ENCODE data around the gene CTNNA1. TPM values are rescaled to one million over a fixed set of nuclear protein-coding genes. Genes with fewer than 3 reads are reported as not detected.
"Not testable (repeated sequence)": the region's sequence is repeated elsewhere in the genome, so short reads cannot be mapped to it uniquely, and the experiment has no call there.

Gene CTNNA1
- polyA plus RNA-seq, 3 donors from 2014 or later = 9.8 to 15.3 (median 10.1) TPM

DNA sequence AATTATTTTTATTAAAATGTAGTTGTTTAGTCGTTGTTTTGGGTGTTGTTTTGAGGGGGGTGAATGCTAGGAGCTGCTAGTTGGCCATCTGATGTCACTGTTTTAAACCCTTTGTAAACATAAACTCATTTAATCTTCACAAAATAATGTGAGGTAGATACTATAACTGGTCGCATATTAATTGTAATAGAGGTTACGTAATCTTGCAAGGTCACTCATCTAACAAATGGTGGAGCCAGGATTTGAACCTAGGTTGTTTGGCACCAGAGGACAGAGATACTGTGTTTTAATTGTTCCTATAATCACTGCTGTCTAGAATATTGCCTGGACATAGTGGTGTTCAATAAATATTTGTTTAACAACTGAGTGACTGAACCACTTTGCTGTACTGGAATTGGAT lies 67.5 kb downstream of the CTNNA1 start:
- no peak for DNase-seq
- Mint-ChIP-seq H3K27me3 (ENCODE audit: low read depth in 3 of 3) (peaks cover 3 to 6% (median 3%) of the 10 kb centered on the region in 3 donors), H3K4me1 (no peaks in the 10 kb centered on the region), H3K36me3 (peaks cover 5 to 9% (median 8%) of the 10 kb centered on the region in 3 donors), H3K27ac (no peak overlapping the region), H3K4me3 (no peak overlapping the region), H3K9me3 (no peaks in the 10 kb centered on the region)

DNA sequence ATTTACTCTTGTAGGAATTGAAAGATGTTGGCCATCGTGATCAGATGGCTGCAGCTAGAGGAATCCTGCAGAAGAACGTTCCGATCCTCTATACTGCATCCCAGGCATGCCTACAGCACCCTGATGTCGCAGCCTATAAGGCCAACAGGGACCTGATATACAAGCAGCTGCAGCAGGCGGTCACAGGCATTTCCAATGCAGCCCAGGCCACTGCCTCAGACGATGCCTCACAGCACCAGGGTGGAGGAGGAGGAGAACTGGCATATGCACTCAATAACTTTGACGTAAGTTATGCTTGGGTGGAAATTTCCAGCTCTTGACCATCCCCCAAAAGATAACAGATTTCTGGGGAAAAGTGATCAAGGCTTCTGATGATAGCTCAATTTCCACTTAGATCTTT lies 71.3 kb downstream of the CTNNA1 start:
- Mint-ChIP-seq H3K27ac (no peak overlapping the region), H3K36me3 (peaks cover 10 to 23% (median 17%) of the 10 kb centered on the region in 3 donors), H3K27me3 (ENCODE audit: low read depth in 3 of 3) (peaks cover 0 to 4% (median 3%) of the 10 kb centered on the region in 3 donors), H3K4me1 (no peaks in the 10 kb centered on the region), H3K4me3 (no peak overlapping the region), H3K9me3 (no peaks in the 10 kb centered on the region)
- no peak for DNase-seq

DNA sequence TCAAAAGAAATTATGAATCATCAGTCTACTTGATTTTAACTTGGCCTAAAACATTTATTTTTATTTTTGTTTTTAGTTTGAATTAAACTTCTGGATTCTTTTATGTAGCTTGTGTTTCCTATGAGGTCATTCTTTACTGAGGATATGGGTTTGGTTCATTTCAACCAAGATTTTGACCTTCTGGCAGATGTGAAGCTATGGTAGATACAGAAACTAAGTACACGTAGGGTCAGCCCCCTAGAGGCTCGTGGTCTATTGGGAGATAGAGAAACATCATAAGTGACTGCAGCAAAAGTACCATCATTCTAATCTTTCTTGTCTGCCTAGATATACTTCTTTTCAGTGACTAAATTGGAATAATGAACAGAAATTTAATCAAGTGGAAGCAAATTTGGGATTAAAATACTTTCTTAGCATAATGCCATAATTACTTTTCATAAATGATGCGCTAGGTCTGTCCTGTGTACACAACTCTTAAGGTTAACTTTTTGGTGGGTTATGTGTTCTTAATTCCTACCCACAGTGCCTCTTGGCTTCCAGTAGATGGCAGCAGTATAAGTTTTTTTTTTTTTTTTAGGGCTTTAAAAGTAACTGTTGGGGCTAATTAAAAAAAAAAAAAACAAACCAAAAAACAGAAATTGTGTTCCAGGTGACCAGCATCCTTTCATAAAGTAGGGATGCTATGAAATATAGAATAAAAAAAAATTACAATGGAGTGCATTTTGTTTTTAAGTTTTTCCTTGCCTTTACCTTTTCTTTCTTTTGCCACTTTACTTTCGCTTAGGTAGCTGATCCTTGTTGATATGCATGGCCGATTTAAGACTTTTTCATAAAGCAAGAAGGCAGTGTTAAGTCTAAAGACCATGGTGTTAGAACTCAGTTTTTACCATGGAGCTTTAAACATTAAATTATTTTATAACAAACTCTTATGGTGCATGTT lies 72.0 kb downstream of the CTNNA1 start:
- DNase-seq = peak in 2 of 3 donors; percentile 12 to 14

DNA sequence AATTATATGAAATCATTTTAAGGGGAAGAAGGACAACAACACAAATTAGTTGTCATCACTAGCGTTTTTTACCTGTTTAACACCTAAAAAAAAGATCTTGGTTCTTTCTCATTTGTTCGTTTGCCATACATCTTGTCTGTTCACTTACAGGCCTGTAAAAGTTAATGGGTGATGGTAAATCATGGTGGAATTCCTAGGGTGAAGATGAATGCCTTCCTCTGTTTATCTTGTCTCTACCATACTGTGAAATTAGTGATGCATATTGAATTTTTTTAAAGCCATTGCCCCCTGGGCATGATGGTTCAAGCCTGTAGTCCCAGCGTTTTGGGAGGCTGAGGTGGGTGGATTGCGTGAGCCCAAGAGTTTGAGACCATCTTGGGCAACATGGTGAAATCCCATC lies 75.3 kb downstream of the CTNNA1 start:
- H3K36me3 Mint-ChIP-seq = peaks cover 10 to 23% (median 17%) of the 10 kb centered on the region in 3 donors
- no peak overlapping the region for H3K27ac Mint-ChIP-seq
- peaks cover 0 to 2% (median 0%) of the 10 kb centered on the region in 3 donors for H3K27me3 Mint-ChIP-seq (ENCODE audit: low read depth in 3 of 3)
- H3K4me3 Mint-ChIP-seq = no peak overlapping the region
- H3K4me1 Mint-ChIP-seq = peaks cover 0 to 2% of the 10 kb centered on the region in 2 donors
- no peaks in the 10 kb centered on the region for H3K9me3 Mint-ChIP-seq
- no peak for DNase-seq

More for the DNA sequence above, 72.0 kb downstream of the CTNNA1 start:
- Mint-ChIP-seq H3K27ac (peak overlapping the region in 1 of 6 donors; percentile 54), H3K27me3 (ENCODE audit: low read depth in 3 of 3) (peaks cover 0 to 4% (median 3%) of the 10 kb centered on the region in 3 donors), H3K36me3 (peaks cover 10 to 23% (median 17%) of the 10 kb centered on the region in 3 donors), H3K9me3 (no peaks in the 10 kb centered on the region), H3K4me3 (no peak overlapping the region), H3K4me1 (no peaks in the 10 kb centered on the region)

DNA sequence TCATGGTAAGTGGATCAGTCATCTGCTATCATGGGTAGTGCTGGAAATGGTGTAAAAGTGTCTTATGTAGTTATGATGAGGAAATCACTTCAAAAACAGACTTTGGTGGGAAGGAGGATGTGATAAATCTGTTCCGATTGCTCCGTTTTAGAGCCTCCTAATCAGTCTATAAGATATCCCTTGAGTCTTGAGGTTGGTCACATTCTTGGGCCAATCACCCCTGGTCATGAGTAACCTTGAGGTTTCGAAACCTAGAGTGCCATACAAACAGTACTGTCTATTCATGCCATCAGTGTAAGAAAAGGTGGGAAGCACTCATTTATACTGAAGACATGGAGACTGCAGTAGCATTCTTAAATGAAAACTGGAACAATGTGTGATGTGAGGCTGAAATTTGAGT lies 76.1 kb downstream of the CTNNA1 start:
- H3K36me3 Mint-ChIP-seq = peaks cover 10 to 23% (median 17%) of the 10 kb centered on the region in 3 donors
- H3K4me1 Mint-ChIP-seq = peaks cover 0 to 2% of the 10 kb centered on the region in 2 donors
- no peaks in the 10 kb centered on the region for H3K9me3 Mint-ChIP-seq
- H3K27ac Mint-ChIP-seq = no peak overlapping the region
- no peak overlapping the region for H3K4me3 Mint-ChIP-seq
- no peak for DNase-seq
- H3K27me3 Mint-ChIP-seq (ENCODE audit: low read depth in 3 of 3) = peaks cover 0 to 4% (median 2%) of the 10 kb centered on the region in 3 donors

DNA sequence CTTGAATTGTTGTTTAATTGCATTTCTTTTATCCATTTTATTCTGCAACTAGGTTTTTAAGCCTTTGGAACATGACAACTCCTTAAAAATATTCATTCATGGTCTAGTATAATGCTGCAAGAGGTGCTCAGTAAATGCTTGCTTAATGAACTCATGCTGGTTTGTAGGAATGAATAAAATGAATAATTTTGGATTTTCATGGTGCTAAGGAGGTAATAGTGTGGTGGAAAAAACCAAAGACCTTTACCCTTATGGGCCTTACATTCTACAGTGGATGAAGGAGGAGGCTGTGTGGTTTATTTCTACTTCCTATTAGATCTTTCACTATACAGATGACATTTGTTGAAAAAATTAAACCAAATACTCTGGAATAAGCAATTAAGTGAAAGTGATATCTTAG lies 78.5 kb downstream of the CTNNA1 start:
- H3K4me3 Mint-ChIP-seq = no peak overlapping the region
- H3K27me3 Mint-ChIP-seq (ENCODE audit: low read depth in 3 of 3) = peaks cover 0 to 4% (median 2%) of the 10 kb centered on the region in 3 donors
- peaks cover 10 to 23% (median 17%) of the 10 kb centered on the region in 3 donors for H3K36me3 Mint-ChIP-seq
- peak overlapping the region in 1 of 6 donors; percentile 46 for H3K27ac Mint-ChIP-seq
- H3K4me1 Mint-ChIP-seq = peaks cover 0 to 2% of the 10 kb centered on the region in 2 donors
- no peak for DNase-seq
- H3K9me3 Mint-ChIP-seq = no peaks in the 10 kb centered on the region

DNA sequence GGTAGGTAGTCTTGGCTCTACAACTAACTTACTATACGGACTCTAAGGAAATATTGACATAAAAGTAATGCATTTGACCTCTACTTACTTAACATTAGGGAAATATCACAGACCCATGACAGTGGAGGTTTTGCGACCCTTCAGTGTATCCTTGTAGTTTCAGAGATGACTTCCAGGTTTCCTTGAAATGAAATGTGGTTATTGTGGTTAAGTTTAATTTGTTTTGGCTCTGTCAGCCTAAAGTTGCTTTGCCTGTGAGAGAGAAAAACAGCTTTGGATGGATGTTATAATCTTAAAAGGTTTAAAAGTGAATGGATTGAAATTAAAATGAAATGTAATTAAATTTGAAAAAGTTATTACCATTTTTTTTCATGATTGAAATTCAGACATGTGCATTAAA lies 79.0 kb downstream of the CTNNA1 start:
- no peak overlapping the region for H3K4me3 Mint-ChIP-seq
- peaks cover 0 to 4% (median 2%) of the 10 kb centered on the region in 3 donors for H3K27me3 Mint-ChIP-seq (ENCODE audit: low read depth in 3 of 3)
- no peak overlapping the region for H3K27ac Mint-ChIP-seq
- peaks cover 9 to 22% (median 16%) of the 10 kb centered on the region in 3 donors for H3K36me3 Mint-ChIP-seq
- peaks cover 0 to 2% of the 10 kb centered on the region in 2 donors for H3K4me1 Mint-ChIP-seq
- no peak for DNase-seq
- no peaks in the 10 kb centered on the region for H3K9me3 Mint-ChIP-seq

DNA sequence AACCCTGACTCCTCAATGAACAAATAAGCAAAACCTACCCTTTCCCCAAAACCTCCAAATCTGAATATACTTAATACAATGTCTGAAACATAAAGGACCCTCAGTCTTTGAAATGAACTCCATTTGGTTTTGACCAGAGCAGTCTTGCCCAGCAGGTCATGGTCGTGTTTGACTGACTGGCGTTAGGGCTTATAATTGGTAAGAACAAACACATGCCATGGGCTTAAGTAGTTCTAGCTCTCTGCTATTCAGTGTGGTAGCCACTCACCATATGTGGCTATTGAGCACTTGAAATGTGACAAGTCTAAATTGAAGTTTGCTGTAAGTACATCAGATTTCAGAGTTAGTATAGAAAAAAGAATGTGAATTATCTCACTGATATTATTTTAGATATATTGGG lies 79.9 kb downstream of the CTNNA1 start:
- peaks cover 0 to 6% (median 2%) of the 10 kb centered on the region in 3 donors for H3K27me3 Mint-ChIP-seq (ENCODE audit: low read depth in 3 of 3)
- peaks cover 4 to 15% (median 12%) of the 10 kb centered on the region in 3 donors for H3K36me3 Mint-ChIP-seq
- H3K27ac Mint-ChIP-seq = no peak overlapping the region
- no peak overlapping the region for H3K4me3 Mint-ChIP-seq
- H3K9me3 Mint-ChIP-seq = no peaks in the 10 kb centered on the region
- H3K4me1 Mint-ChIP-seq = peaks cover 0 to 2% of the 10 kb centered on the region in 2 donors
- DNase-seq = no peak

DNA sequence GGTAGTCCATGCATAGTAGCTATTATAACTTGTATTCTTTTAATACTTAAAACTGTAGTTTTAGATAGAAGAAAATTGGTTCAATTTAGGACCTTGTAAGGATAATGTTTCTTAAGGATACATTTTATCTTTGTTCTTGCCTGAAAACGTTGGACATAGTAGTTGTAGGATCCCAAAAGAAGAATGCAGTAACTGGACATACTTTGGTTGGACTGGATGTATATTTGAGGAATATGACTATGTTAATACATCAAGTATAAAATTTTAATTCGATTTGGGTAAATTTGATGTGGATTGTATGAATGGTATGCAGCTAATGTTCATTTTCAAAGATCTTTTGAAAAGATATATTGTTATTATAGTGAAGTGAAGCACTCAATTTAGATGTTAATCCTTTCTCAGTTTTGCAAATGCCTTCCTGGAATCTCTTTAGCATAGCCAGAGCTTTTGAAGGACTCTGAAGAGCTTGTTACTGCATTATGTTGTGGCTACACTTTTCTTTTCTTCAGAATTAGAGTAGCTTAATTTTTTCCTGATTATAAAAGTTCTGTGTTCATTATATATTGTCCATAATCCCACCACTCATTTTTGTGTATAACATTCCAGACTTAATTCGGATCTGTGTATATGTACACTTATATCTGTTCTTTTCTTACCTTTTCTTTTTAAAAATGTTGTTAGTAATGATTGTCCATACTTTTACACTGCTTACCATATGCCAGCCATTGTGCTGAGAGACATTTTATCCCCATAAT lies 80.7 kb downstream of the CTNNA1 start:
- H3K4me1 Mint-ChIP-seq = peaks cover 0 to 2% of the 10 kb centered on the region in 2 donors
- no peaks in the 10 kb centered on the region for H3K9me3 Mint-ChIP-seq
- no peak overlapping the region for H3K4me3 Mint-ChIP-seq
- peaks cover 0 to 6% (median 4%) of the 10 kb centered on the region in 3 donors for H3K36me3 Mint-ChIP-seq
- DNase-seq = no peak
- H3K27ac Mint-ChIP-seq = no peak overlapping the region
- peaks cover 0 to 9% (median 2%) of the 10 kb centered on the region in 3 donors for H3K27me3 Mint-ChIP-seq (ENCODE audit: low read depth in 3 of 3)

DNA sequence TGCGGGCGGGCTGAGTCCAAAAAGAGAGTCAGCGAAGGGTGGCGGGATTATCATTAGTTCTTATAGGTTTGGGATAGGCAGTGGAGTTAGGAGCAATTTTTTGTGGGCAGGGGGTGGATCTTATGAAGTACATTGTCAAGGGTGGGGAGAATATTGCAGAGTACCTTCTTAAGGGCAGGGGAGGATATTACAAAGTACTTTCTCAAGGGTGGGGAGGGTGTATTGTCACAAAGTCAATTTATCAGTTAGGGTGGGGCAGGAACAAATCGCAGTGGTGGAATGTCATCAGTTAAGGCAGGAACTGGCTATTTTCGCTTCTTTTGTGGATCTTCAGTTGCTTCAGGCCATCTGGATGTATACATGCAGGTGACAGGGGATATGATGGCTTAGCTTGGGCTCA lies 81.6 kb downstream of the CTNNA1 start:
- not testable (repeated sequence) for DNase-seq; H3K4me3 Mint-ChIP-seq; H3K27ac Mint-ChIP-seq; H3K4me1 Mint-ChIP-seq; H3K9me3 Mint-ChIP-seq; H3K27me3 Mint-ChIP-seq (ENCODE audit: low read depth in 3 of 3); H3K36me3 Mint-ChIP-seq

DNA sequence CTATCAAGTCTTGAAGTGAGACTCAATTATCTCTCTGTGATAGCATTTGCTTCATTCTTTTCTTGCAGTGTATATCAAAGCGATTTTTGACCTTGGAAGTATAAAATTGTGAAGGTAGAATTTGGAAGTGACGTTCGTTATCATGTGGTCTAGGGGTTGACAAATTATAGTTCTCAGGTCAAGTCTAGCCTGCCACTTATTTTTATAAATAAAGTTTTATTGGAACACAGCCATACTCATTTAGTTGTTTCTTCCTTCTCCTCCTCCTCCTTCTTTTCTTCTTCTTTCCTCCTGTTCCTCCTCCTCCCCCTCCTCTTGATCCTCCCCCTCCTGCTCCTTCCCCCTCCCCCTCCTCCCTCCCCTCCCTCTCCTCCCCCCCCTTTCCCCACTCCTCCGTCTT lies 83.9 kb downstream of the CTNNA1 start:
- H3K4me3 Mint-ChIP-seq = no peak overlapping the region
- no peaks in the 10 kb centered on the region for H3K36me3 Mint-ChIP-seq
- H3K9me3 Mint-ChIP-seq = no peaks in the 10 kb centered on the region
- H3K27me3 Mint-ChIP-seq (ENCODE audit: low read depth in 3 of 3) = peaks cover 0 to 9% (median 0%) of the 10 kb centered on the region in 3 donors
- DNase-seq = no peak
- peaks cover 0 to 1% of the 10 kb centered on the region in 2 donors for H3K4me1 Mint-ChIP-seq
- H3K27ac Mint-ChIP-seq = no peak overlapping the region

DNA sequence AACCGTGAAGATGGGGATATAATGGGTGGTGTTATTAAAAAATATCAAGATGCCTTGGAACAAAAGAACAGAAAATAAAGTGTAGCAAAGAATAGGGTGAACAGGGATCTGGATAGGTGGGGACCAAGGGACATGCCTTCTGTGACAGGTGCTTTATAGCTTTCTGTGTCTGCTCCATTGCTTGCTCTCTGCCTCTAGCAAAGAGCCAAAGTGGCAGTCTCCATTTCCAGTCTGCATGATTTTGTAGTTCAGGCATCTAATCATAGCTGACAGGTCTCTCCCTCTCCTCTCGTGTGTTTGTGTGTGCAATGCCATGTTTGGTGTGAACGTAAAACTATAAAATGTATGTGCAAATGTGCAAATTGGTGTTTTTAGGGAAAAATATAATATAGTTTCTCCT lies 86.9 kb downstream of the CTNNA1 start:
- Mint-ChIP-seq H3K27ac (no peak overlapping the region), H3K36me3 (peaks cover 0 to 3% (median 0%) of the 10 kb centered on the region in 3 donors), H3K27me3 (ENCODE audit: low read depth in 3 of 3) (peaks cover 0 to 5% (median 0%) of the 10 kb centered on the region in 3 donors), H3K4me1 (no peaks in the 10 kb centered on the region), H3K4me3 (no peak overlapping the region), H3K9me3 (no peaks in the 10 kb centered on the region)
- DNase-seq = no peak

DNA sequence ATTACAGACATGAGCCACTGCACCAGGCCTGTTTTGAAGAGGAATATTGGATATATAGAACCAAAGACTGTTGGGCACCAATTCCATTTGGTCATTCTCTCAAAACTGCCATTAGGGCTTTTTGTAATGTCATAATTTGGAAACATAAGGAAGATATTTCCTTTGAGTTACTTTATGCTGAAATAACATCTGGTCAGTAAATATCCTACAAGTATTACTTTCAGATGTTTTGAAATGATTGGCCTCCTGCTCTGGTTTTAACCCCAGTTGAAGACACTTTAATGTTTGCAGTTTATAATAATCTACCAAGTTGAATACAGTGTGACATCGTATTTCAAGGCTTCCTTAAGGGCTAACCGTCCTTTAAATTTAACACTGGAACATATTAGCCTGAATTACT lies 88.3 kb downstream of the CTNNA1 start:
- H3K27me3 Mint-ChIP-seq (ENCODE audit: low read depth in 3 of 3) = peaks cover 0 to 5% (median 0%) of the 10 kb centered on the region in 3 donors
- H3K36me3 Mint-ChIP-seq = peaks cover 0 to 3% (median 0%) of the 10 kb centered on the region in 3 donors
- H3K27ac Mint-ChIP-seq = no peak overlapping the region
- no peak for DNase-seq
- no peak overlapping the region for H3K4me3 Mint-ChIP-seq
- no peaks in the 10 kb centered on the region for H3K4me1 Mint-ChIP-seq
- no peaks in the 10 kb centered on the region for H3K9me3 Mint-ChIP-seq
